HG02763 (cell line): Measurements from ENCODE around the gene CFAP161.

Experiments used
- ATAC-seq: cut with Tn5 transposase; IDR thresholded peaks from one replicate; pipeline ENCODE4 v1.9.1; 2021; ENCODE audit warnings: mild to moderate bottlenecking, moderate library complexity; ENCODE audit not compliant: unreplicated experiment

The CFAP161 gene

GRCh38 chr15:81182031-81182755 is 48.1 kb downstream of the CFAP161 start:
- ATAC-seq, result no peak

DNA sequence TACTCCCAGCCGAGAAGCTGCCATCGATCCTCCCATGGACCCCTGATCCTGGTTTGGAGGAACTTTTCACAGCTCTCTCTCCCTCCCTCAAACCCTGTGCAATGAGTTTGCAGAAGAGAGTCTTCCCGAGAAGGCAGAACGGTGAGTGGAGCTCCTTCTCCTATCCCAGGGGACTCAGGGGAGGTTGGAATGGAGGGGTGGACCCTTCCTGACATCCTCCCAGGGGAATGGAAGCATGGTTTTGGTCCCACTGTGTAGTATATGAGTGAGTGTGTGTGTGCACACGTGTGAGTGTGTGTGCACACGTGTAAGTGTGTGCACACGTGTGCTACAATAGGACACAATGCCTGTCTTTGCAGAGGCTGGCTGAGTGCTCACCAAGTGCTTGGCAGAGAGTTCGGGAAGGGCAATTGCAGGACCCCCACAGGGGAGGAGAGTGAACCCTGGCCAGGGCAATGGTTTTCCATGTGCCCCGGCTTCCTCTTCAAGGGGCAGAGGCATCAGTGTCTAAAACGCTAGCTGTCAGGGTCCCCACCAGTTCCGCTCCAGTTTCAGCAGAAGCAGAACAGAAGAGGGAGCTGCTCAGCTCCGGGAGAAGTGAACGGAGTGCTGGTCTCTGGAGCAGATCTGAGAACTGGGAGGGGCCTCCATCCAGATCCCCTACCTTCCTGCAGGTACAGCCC is 48.8 kb downstream of the CFAP161 start:
- no peak for ATAC-seq

DNA sequence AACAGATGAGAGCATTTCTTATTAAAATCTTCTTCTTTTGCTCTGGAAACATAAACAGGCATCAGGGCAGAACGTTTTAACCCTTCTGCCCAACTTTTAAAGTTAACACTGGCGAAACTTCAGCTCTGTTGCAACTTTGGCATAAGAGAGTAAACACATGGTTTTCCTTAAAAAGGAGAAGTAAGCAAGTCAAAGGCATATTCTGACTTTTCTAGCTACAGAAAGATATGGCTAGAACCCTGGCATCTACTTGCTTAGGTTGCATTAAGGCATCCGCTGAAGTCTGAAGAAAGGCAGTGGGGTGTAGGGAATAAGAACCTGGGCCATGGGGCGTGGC is 49.3 kb downstream of the CFAP161 start:
- no peak for ATAC-seq

GRCh38 chr15:81184188-81184587 is 50.1 kb downstream of the CFAP161 start:
- no peak for ATAC-seq

GRCh38 chr15:81185631-81186295 is 51.7 kb downstream of the CFAP161 start:
- ATAC-seq, result no peak

- no peak for ATAC-seq
Observed at GRCh38 chr15:81188354-81188753, 54.3 kb downstream of the CFAP161 start.

DNA sequence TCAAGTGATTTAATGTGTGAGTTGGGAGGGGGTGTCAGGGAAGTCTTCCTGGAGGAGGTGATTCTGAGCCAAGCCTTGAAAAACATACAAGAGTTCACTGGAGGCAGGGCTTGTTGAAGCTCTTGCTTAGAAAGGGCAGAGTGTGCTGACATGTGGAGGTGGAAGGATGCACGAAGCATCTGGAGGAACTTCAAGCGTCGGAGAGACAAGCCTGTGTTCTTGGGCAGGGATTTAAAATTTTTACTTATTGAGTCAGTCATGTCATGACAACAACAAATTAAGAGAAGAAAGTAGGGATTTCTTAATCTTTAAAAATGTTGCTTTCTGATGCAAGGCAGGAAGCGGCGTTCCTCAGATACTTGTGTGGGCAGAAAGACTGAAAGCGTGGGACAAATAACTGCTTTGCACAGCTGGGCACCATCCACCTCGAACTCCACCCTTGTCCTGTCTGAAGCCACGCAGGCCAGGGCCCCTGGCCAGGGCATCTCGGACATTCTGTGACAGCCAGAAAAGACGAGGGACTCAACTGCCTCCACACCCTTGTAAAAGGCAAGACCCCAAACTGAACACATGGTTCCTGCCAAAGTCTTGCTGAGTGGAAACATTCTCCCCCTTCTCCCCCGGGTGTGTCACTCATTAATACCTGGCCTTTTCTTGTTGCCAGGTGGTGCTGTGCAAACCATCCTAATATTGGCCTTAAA is 55.7 kb downstream of the CFAP161 start:
- ATAC-seq, result no peak

DNA sequence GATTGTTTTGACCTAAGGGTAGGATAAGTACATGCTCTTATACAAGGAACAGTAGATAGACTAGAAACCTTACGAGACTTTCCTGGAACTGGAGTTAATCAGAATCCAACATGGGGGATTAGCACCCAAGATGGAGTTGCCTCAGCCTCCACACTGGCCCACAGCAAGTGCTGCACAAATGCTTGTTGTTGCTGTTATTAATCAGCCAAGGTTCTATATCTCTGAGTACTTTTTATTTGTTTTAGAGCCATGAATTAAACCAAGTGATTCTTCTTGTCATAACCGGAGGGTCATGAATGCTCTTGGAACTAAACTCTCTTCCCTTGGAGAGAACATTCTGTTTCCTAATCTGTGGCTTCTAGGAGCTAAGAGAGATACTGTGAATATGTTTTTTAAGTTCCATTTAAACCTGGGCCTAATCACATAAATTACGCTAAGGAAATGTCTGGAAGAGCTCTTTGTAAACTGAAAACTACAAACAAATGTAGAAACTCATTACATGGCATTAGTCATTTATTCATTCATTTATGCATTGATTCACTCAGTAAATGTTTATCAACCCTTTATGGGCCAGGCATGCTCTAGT is 56.9 kb downstream of the CFAP161 start:
- ATAC-seq, result no peak

DNA sequence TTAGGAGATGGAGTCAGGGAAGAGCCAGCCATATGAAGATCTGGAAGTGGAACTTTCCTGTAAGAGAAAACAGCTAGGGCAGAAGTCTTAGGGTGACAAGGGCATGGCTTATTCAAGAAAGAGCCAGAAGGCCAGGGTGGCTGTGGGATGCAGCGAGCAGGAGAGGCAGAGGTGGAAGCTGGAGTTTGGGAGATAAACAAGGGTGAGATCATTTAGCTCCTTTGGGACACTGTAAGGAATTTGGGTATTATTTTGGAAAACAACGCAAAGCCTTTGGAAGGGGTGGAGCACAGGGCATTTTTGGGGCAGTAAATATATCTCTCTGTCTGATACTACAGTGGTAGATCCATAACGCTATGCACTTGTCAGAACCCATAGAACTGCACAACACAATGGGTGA is 57.6 kb downstream of the CFAP161 start:
- no peak for ATAC-seq

DNA sequence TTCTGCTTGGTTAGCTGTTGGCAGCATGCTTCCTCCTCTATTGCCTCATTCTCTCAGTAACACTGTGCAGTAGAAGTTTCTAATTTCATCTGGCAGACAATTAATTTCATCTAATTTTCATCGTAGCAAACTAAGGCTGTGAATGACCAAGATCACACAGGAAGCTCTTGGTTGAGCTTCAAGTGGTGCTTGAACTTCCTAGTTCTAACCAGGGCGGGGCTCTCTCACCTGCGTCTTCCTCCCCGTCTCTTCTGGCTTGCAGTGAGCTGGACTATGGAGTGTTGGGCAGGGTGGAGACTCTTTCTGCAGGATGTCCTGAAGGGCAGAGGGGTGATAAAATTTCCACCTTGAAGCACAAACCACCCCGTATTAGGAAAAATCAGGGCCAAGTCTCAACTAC is 60.7 kb downstream of the CFAP161 start:
- ATAC-seq, result no peak

- no peak for ATAC-seq
Observed at GRCh38 chr15:81195339-81195864, 61.3 kb downstream of the CFAP161 start.

DNA sequence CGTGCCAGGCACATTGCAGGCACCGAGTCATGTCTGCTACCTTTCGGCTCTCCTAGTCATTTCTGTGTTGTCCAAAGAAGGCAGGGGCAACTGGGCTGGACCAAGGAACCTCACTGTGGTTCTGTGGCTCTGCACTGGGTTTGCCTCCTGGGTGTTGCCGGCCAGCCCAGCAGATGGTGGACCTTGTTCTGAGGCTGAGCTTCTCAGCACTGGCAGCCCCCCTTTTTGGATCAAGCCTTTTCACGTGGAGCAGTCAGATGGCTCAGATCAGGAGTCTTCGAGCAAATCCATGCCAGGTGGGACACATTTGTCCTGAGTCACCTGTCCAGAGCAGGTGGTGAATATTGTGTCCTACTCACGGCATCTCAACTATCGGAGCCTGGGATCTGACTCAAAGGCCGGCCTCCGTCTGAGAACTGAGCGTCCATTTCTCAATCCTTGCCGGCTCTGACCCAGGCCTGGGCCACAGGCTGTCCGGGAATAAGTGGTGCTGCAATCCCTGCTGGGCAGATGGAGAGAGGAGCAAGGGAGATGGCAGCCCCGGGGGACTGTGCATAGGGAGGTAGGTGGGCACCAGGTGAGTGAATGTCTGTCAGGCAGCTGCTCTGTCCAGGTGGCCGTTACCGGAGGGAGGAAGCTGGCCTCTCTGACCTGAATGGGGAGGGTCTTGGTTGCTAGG is 62.6 kb downstream of the CFAP161 start, which contains the start of gene IL16:
TSS of gene IL16 (plus strand) at position 304 of the 679 bp plus-strand sequence. CDS start 28,521 bp downstream, outside the sequence.
- no peak for ATAC-seq

GRCh38 chr15:81197255-81197630 is 63.2 kb downstream of the CFAP161 start:
- ATAC-seq, result no peak

DNA sequence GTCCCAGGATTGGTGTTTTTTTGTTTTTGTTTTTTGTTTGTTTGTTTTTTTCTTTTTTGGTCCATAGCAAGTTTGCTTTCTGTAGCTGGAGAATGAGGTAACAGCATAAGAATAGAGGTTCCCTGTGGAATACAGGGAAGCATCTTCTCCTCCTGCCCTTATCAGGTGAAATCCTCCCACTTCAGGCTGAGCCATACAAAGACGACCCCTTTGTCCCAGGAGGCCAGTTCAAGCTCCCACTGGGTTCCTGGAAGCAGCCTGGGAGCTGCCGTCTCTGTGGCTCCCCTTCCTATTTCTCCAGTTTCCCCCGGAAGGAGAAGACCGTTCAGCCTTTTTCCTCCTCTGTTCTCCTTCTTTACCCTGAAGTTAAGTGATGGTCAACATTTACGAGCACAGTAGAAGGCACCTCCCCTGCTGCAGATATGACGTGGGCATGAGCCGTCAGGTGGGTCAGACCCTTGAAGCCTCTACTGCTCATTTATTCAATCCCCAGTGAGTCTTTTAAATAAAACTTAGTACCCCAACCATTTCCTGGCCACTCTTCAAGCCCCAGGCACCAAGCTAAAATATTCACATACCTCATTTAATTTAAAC is 63.7 kb downstream of the CFAP161 start:
- no peak for ATAC-seq
